Uterus (tissue), 2 donors: Measurements from ENCODE around the gene PIN4.

Experiments
- POLR2A ChIP-seq, 2 donors: fragments of 450-650 bp; IDR thresholded peaks; one replicate each; pipeline ENCODE4 v1.6.1; 2016; ENCODE audit warnings: antibody characterized with exemption in 2 of 2, mild to moderate bottlenecking in 1 of 2, moderate library complexity in 1 of 2
- TF ChIP-seq, protein P1 (sequence below), 4 experiments: fragments of 200-600 bp in 2 of 4; fragments of 450-650 bp in 2 of 4; sonication (generic) in 2 of 4; IDR thresholded peaks; one replicate each; pipeline ENCODE4 v1.5.1; 2016 to 2019; ENCODE audit warnings: antibody characterized with exemption in 4 of 4, mild to moderate bottlenecking in 2 of 4, moderate library complexity in 1 of 4

- TF ChIP-seq, protein P1, sequence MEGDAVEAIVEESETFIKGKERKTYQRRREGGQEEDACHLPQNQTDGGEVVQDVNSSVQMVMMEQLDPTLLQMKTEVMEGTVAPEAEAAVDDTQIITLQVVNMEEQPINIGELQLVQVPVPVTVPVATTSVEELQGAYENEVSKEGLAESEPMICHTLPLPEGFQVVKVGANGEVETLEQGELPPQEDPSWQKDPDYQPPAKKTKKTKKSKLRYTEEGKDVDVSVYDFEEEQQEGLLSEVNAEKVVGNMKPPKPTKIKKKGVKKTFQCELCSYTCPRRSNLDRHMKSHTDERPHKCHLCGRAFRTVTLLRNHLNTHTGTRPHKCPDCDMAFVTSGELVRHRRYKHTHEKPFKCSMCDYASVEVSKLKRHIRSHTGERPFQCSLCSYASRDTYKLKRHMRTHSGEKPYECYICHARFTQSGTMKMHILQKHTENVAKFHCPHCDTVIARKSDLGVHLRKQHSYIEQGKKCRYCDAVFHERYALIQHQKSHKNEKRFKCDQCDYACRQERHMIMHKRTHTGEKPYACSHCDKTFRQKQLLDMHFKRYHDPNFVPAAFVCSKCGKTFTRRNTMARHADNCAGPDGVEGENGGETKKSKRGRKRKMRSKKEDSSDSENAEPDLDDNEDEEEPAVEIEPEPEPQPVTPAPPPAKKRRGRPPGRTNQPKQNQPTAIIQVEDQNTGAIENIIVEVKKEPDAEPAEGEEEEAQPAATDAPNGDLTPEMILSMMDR (IDR thresholded peaks at IDR 0.05), result no peak
- TF ChIP-seq POLR2A (IDR thresholded peaks at IDR 0.05), result no peak
These were observed 1.4 kb downstream of the PIN4 start for GRCh38 chrX:72182924-72183323.
